Gastrocnemius medialis (tissue), 4 donors: ENCODE data around the gene SRPX2. TPM values are rescaled to one million over a fixed set of nuclear protein-coding genes. Genes with fewer than 3 reads are reported as not detected.
"Not testable (repeated sequence)": the region's sequence is repeated elsewhere in the genome, so short reads cannot be mapped to it uniquely, and the experiment has no call there.

Experiments used
- ATAC-seq, 2 donors: fragments of 150-250 bp; one replicate each; pipeline ENCODE4 v1.9.1; 2016
- DNase-seq, 2 donors: peaks; one replicate each; pipeline ENCODE4 v3.0.0-alpha.2; 2019
- H3K27ac ChIP-seq, 4 donors: fragments of 200-600 bp; sonication (generic); 1 replicate in 1 of 4; 2 replicates in 3 of 4; pipeline ENCODE4 v1.5.1; 2016 to 2018; ENCODE audit warnings: mild to moderate bottlenecking in 2 of 4, moderate library complexity in 1 of 4
- H3K27me3 ChIP-seq, 3 donors: fragments of 200-600 bp; sonication (generic) in 2 of 3; 1 replicate in 1 of 3; 2 replicates in 2 of 3; pipeline versions ENCODE4 v1.5.1 to v1.6.0; 2016 to 2019; ENCODE audit warnings: mild to moderate bottlenecking in 1 of 3, moderate library complexity in 1 of 3
- H3K36me3 ChIP-seq, 2 donors: fragments of 200-600 bp; sonication (generic) in 1 of 2; one replicate each; pipeline ENCODE4 v1.5.1; 2017 to 2018
- H3K4me1 ChIP-seq, 2 donors: fragments of 200-600 bp; sonication (generic) in 1 of 2; one replicate each; pipeline ENCODE4 v1.5.1; 2016 to 2017; ENCODE audit warnings: mild to moderate bottlenecking in 2 of 2
- H3K4me3 ChIP-seq, 4 donors: fragments of 200-600 bp; sonication (generic) in 3 of 4; 1 replicate in 1 of 4; 2 replicates in 3 of 4; pipeline ENCODE4 v1.5.1; 2016 to 2019; ENCODE audit warnings: mild to moderate bottlenecking in 2 of 4
- H3K9me3 ChIP-seq, 3 donors: fragments of 200-600 bp; sonication (generic) in 2 of 3; 1 replicate in 1 of 3; 2 replicates in 2 of 3; pipeline ENCODE4 v1.5.1; 2016 to 2019
- POLR2A ChIP-seq, 2 donors: fragments of 450-650 bp; IDR thresholded peaks; one replicate each; pipeline ENCODE4 v1.6.1; 2017; ENCODE audit warnings: antibody characterized with exemption in 2 of 2, mild to moderate bottlenecking in 2 of 2, moderate library complexity in 2 of 2
- in situ Hi-C, 4 donors: fragments of 200-750 bp; cut with MboI; loops; one replicate each; pipeline versions ENCODE4 v1.15.0 to v1.8.0; 2017; ENCODE audit warnings: low sequenced_read_pairs in 4 of 4
- intact Hi-C: fragments of 100-400 bp; cut with DNase I; formaldehyde crosslinking; loops from one replicate; pipeline ENCODE4 v1.15.1; 2023; ENCODE audit warnings: low total_unique reads
- total RNA-seq, 4 donors: library from RNA; depleted of rRNA; stranded (reverse); fragments of >200 nt; gene quantifications; one replicate each; pipeline versions ENCODE4 v1.1.0 to v1.2.3, GENCODE V29; 2016
- TF ChIP-seq, protein P1 (sequence below), 5 experiments: fragments of 450-650 bp in 3 of 5; fragments of 200-600 bp in 2 of 5; sonication (generic) in 2 of 5; IDR thresholded peaks in 4 of 5; conservative IDR thresholded peaks in 1 of 5; 1 replicate in 4 of 5; 2 replicates in 1 of 5; pipeline ENCODE4 v1.5.1; 2016 to 2019; ENCODE audit warnings: antibody characterized with exemption in 5 of 5, mild to moderate bottlenecking in 3 of 5, moderate library complexity in 3 of 5

The SRPX2 gene
- total RNA-seq, 4 donors from 2014 or later = 2.4 to 16.6 (median 15.2) TPM

DNA sequence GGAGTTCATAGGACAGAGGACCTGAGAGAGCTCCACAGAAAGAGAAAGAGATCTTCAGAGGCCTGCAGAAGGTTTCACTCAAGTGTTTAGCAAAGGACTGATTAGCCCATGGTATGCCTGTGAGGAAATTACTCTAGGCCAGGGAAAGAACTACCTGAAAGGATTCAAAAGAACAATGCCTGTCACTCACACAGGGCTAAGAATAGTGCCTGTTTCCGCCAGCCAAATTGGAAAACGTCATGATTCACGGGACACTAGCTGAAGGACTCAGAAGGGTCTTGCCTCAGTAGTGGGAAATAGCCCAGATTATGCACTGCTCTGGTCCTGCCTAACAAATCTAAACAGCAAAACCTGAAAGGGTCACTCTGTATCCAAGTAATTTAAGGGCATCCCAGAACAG, 66.8 kb downstream of the SRPX2 start:
- Histone ChIP-seq H3K9me3 (no peaks in the 10 kb centered on the region), H3K27ac (no peak overlapping the region), H3K36me3 (no peaks in the 10 kb centered on the region), H3K4me1 (no peaks in the 10 kb centered on the region), H3K27me3 (peaks cover 0 to 2% (median 0%) of the 10 kb centered on the region in 3 donors), H3K4me3 (no peak overlapping the region)
- no peak for ATAC-seq
- no peak for DNase-seq
- in situ Hi-C loops (no loop called here), intact Hi-C loops (no loop called here)
- no peak for TF ChIP-seq POLR2A (IDR thresholded peaks at IDR 0.05)
- TF ChIP-seq, protein P1, sequence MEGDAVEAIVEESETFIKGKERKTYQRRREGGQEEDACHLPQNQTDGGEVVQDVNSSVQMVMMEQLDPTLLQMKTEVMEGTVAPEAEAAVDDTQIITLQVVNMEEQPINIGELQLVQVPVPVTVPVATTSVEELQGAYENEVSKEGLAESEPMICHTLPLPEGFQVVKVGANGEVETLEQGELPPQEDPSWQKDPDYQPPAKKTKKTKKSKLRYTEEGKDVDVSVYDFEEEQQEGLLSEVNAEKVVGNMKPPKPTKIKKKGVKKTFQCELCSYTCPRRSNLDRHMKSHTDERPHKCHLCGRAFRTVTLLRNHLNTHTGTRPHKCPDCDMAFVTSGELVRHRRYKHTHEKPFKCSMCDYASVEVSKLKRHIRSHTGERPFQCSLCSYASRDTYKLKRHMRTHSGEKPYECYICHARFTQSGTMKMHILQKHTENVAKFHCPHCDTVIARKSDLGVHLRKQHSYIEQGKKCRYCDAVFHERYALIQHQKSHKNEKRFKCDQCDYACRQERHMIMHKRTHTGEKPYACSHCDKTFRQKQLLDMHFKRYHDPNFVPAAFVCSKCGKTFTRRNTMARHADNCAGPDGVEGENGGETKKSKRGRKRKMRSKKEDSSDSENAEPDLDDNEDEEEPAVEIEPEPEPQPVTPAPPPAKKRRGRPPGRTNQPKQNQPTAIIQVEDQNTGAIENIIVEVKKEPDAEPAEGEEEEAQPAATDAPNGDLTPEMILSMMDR (IDR thresholded peaks at IDR 0.05 in 4 of 5, conservative IDR thresholded peaks at IDR 0.05 in 1 of 5) = no peak

DNA sequence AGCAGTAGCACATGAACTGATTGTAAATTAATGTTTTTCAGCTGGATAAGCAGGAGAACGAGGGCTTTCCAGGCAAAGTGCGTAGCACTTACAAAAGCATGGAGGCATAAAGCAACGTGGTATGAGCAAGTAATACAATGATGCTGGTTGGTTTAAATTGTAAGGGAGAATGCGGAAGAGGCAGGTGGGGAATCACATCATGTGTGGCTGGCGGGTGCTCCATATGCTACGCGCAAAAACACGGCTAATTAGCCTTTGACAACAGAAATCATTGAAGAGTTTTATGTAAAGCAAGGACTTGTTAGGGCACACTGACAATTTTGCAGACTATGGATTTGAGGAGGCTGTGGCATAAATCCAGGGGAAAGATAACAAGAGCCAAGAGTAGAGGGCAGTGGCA, 73.4 kb downstream of the SRPX2 start:
- Histone ChIP-seq H3K36me3 (no peaks in the 10 kb centered on the region), H3K4me1 (no peaks in the 10 kb centered on the region), H3K9me3 (no peaks in the 10 kb centered on the region), H3K4me3 (no peak overlapping the region), H3K27me3 (no peaks in the 10 kb centered on the region), H3K27ac (no peak overlapping the region)
- DNase-seq (no peak), ATAC-seq (no peak)
- in situ Hi-C loops (no loop called here), intact Hi-C loops (no loop called here)
- TF ChIP-seq, protein P1 (IDR thresholded peaks at IDR 0.05 in 4 of 5, conservative IDR thresholded peaks at IDR 0.05 in 1 of 5) = no peak
- no peak for TF ChIP-seq POLR2A (IDR thresholded peaks at IDR 0.05)

DNA sequence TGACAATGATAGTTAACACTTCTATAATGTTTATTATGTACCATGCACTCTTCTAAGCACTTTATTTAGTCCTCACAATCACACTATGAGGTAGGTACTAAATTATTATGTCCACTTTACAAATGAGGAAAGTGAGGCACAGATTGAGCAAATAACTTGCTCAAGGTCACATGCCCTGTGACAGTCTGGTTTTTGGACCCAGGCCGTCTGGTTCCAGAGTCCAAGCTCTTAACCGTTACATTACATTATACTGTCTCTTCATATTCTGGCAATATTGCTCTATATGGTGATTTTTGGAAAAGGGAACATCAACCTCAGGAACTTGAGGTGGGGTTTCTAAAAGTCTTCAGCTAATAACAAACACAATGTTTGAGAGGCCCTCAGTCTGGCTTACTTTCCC, 75.1 kb downstream of the SRPX2 start:
- TF ChIP-seq, protein P1 (IDR thresholded peaks at IDR 0.05 in 4 of 5, conservative IDR thresholded peaks at IDR 0.05 in 1 of 5) = no peak
- TF ChIP-seq POLR2A (IDR thresholded peaks at IDR 0.05) = no peak
- ATAC-seq (no peak), DNase-seq (no peak)
- intact Hi-C loops (no loop called here), in situ Hi-C loops (no loop called here)
- Histone ChIP-seq H3K9me3 (no peaks in the 10 kb centered on the region), H3K36me3 (no peaks in the 10 kb centered on the region), H3K27ac (no peak overlapping the region), H3K4me3 (no peak overlapping the region), H3K27me3 (no peaks in the 10 kb centered on the region), H3K4me1 (no peaks in the 10 kb centered on the region)

GRCh38 chrX:100720301-100720700, 76.3 kb downstream of the SRPX2 start:
- H3K4me1 ChIP-seq = no peaks in the 10 kb centered on the region
- DNase-seq (no peak), ATAC-seq (no peak)
- no peaks in the 10 kb centered on the region for H3K27me3 ChIP-seq
- no peak overlapping the region for H3K4me3 ChIP-seq
- TF ChIP-seq, protein P1 (IDR thresholded peaks at IDR 0.05 in 4 of 5, conservative IDR thresholded peaks at IDR 0.05 in 1 of 5) = no peak
- no peak for TF ChIP-seq POLR2A (IDR thresholded peaks at IDR 0.05)
- no peaks in the 10 kb centered on the region for H3K36me3 ChIP-seq
- no peaks in the 10 kb centered on the region for H3K9me3 ChIP-seq
- in situ Hi-C loops (no loop called here), intact Hi-C loops (no loop called here)
- H3K27ac ChIP-seq = no peak overlapping the region

- DNase-seq = no peak
- intact Hi-C loops = no loop called here
- no peak for ATAC-seq
These were observed 77.3 kb downstream of the SRPX2 start for GRCh38 chrX:100721328-100721727.

DNA sequence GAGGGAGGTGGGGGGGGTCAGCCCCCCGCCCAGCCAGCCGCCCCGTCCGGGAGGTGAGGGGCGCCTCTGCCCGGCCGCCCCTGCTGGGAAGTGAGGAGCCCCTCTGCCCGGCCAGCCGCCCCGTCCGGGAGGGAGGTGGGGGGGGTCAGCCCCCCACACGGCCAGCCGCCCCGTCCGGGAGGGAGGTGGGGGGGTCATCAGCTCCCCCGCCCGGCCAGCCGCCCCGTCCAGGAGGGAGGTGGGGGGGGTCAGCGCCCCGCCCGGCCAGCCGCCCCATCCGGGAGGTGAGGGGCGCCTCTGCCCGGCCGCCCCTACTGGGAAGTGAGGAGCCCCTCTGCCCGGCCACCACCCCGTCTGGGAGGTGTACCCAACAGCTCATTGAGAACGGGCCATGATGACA, 80.0 kb downstream of the SRPX2 start:
- H3K36me3 ChIP-seq, H3K9me3 ChIP-seq, H3K27me3 ChIP-seq, H3K4me3 ChIP-seq, H3K27ac ChIP-seq, ATAC-seq, H3K4me1 ChIP-seq, intact Hi-C loops, DNase-seq, in situ Hi-C loops: not testable (repeated sequence)

More at GRCh38 chrX:100721328-100721727, 77.3 kb downstream of the SRPX2 start:
- Histone ChIP-seq H3K27ac (no peak overlapping the region), H3K9me3 (no peaks in the 10 kb centered on the region), H3K4me3 (no peak overlapping the region), H3K27me3 (no peaks in the 10 kb centered on the region), H3K36me3 (no peaks in the 10 kb centered on the region), H3K4me1 (no peaks in the 10 kb centered on the region)
- in situ Hi-C loops = no loop called here
- TF ChIP-seq, protein P1 (IDR thresholded peaks at IDR 0.05 in 4 of 5, conservative IDR thresholded peaks at IDR 0.05 in 1 of 5) = no peak
- TF ChIP-seq POLR2A (IDR thresholded peaks at IDR 0.05) = no peak
